Peyer's patch (tissue), 4 donors: ENCODE measurements around the gene E2F2. TPM values are rescaled to one million over a fixed set of nuclear protein-coding genes. Genes with fewer than 3 reads are reported as not detected.

ENCODE experiments used
- DNase-seq, 3 donors: peaks; one replicate each; pipeline ENCODE4 v3.0.0-alpha.2; 2017 to 2019
- H3K27ac ChIP-seq, 4 donors: fragments of 200-600 bp; sonication (generic); one replicate each; pipeline ENCODE4 v1.5.1; 2016 to 2019
- H3K27me3 ChIP-seq, 2 donors: fragments of 200-600 bp; sonication (generic); one replicate each; pipeline ENCODE4 v1.5.1; 2019
- H3K36me3 ChIP-seq, 3 donors: fragments of 200-600 bp; sonication (generic); one replicate each; pipeline ENCODE4 v1.5.1; 2016 to 2019
- H3K4me1 ChIP-seq, 4 donors: fragments of 200-600 bp; sonication (generic); one replicate each; pipeline ENCODE4 v1.5.1; 2016 to 2019
- H3K4me3 ChIP-seq, 4 donors: fragments of 200-600 bp; sonication (generic); 1 replicate in 3 of 4; 2 replicates in 1 of 4; pipeline ENCODE4 v1.5.1; 2016 to 2019; ENCODE audit warnings: mild to moderate bottlenecking in 1 of 4
- H3K9me3 ChIP-seq, 4 donors: fragments of 200-600 bp; sonication (generic); one replicate each; pipeline ENCODE4 v1.5.1; 2016 to 2019; ENCODE audit warnings: mild to moderate bottlenecking in 1 of 4
- CTCF ChIP-seq, 6 experiments: fragments of 450-650 bp in 4 of 6; fragments of 200-600 bp in 2 of 6; sonication (generic) in 1 of 6; IDR thresholded peaks; one replicate each; pipeline ENCODE4 v1.5.1; 2017 to 2019; ENCODE audit warnings: antibody characterized with exemption in 6 of 6, mild to moderate bottlenecking in 3 of 6, moderate library complexity in 1 of 6
- POLR2A ChIP-seq, 2 donors: fragments of 450-650 bp; IDR thresholded peaks; one replicate each; pipeline ENCODE4 v1.5.1; 2017; ENCODE audit warnings: antibody characterized with exemption in 2 of 2, mild to moderate bottlenecking in 2 of 2, moderate library complexity in 2 of 2
- total RNA-seq, 4 donors: library from RNA; depleted of rRNA; stranded (reverse); fragments of >200 nt; gene quantifications; one replicate each; pipeline ENCODE4 v1.1.0, GENCODE V29; 2016

The E2F2 gene
- total RNA-seq, 4 donors from 2014 or later, result 6.8 to 16.4 (median 13.6) TPM

GRCh38 chr1:23561813-23562100 is 30.7 kb upstream of the E2F2 start:
- H3K4me1 ChIP-seq, result peaks cover 0 to 60% (median 15%) of the 10 kb centered on the region in 4 donors
- no peak for TF ChIP-seq CTCF (IDR thresholded peaks at IDR 0.05)
- TF ChIP-seq POLR2A (IDR thresholded peaks at IDR 0.05), result no peak
- no peaks in the 10 kb centered on the region for H3K27me3 ChIP-seq
- peak overlapping the region; percentile 94 to 98 (median 98) for H3K27ac ChIP-seq
- DNase-seq, result no peak
- no peaks in the 10 kb centered on the region for H3K9me3 ChIP-seq
- H3K4me3 ChIP-seq, result no peak overlapping the region
- no peaks in the 10 kb centered on the region for H3K36me3 ChIP-seq

- H3K27me3 ChIP-seq, result no peaks in the 10 kb centered on the region
- H3K36me3 ChIP-seq, result no peaks in the 10 kb centered on the region
- no peak overlapping the region for H3K4me3 ChIP-seq
- no peak for DNase-seq
- peak overlapping the region; percentile 94 to 98 (median 98) for H3K27ac ChIP-seq
- H3K9me3 ChIP-seq, result no peaks in the 10 kb centered on the region
- TF ChIP-seq POLR2A (IDR thresholded peaks at IDR 0.05) (no peak), CTCF (IDR thresholded peaks at IDR 0.05) (no peak)
- H3K4me1 ChIP-seq, result peaks cover 0 to 61% (median 17%) of the 10 kb centered on the region in 4 donors
Observed at GRCh38 chr1:23561076-23561812, 30.2 kb upstream of the E2F2 start.

GRCh38 chr1:23559985-23560741 is 29.1 kb upstream of the E2F2 start:
- peak overlapping the region; percentile 81 to 92 (median 84) for H3K4me3 ChIP-seq
- no peaks in the 10 kb centered on the region for H3K27me3 ChIP-seq
- H3K36me3 ChIP-seq, result no peaks in the 10 kb centered on the region
- peaks cover 0 to 71% (median 20%) of the 10 kb centered on the region in 4 donors for H3K4me1 ChIP-seq
- no peak for DNase-seq
- H3K9me3 ChIP-seq, result no peaks in the 10 kb centered on the region
- peak overlapping the region; percentile 94 to 98 (median 98) for H3K27ac ChIP-seq
- TF ChIP-seq CTCF (IDR thresholded peaks at IDR 0.05) (no peak), POLR2A (IDR thresholded peaks at IDR 0.05) (no peak)

- peak within 1 kb of the TSS; percentile 94 to 98 (median 98) for H3K27ac ChIP-seq
- H3K4me3 ChIP-seq, result peak within 1 kb of the TSS; percentile 81 to 92 (median 84)
- H3K36me3 ChIP-seq, result no peaks in the 10 kb centered on the region
- H3K27me3 ChIP-seq, result no peaks in the 10 kb centered on the region
- TF ChIP-seq POLR2A (IDR thresholded peaks at IDR 0.05) (peak; percentile 99 to 100), CTCF (IDR thresholded peaks at IDR 0.05) (peak in 1 of 6 experiments; percentile 9)
- DNase-seq, result peak; percentile 98 to 99 (median 99)
- no peaks in the 10 kb centered on the region for H3K9me3 ChIP-seq
- H3K4me1 ChIP-seq, result peaks cover 0 to 69% (median 20%) of the 10 kb centered on the region in 4 donors
Observed at GRCh38 chr1:23559136-23559984, 28.3 kb upstream of the E2F2 start, which contains the start of gene ID3. TSS of gene ID3 (minus strand) at chr1:23559501. CDS start at chr1:23559426, 75 bp downstream.

- Histone ChIP-seq H3K4me3 (peak overlapping the region; percentile 81 to 92 (median 84)), H3K36me3 (no peaks in the 10 kb centered on the region), H3K4me1 (peaks cover 0 to 69% (median 26%) of the 10 kb centered on the region in 4 donors), H3K27ac (peak overlapping the region; percentile 94 to 98 (median 98)), H3K27me3 (no peaks in the 10 kb centered on the region), H3K9me3 (no peaks in the 10 kb centered on the region)
- TF ChIP-seq CTCF (IDR thresholded peaks at IDR 0.05) (no peak), POLR2A (IDR thresholded peaks at IDR 0.05) (no peak)
- no peak for DNase-seq
Observed at GRCh38 chr1:23558872-23559135, 27.8 kb upstream of the E2F2 start.
